Brain microvascular endothelial cell (primary cell): ENCODE results near the gene DHRS12.

Experiments used
- DNase-seq: peaks from one replicate; pipeline ENCODE4 v3.0.0-alpha.2; 2020
- H3K27ac ChIP-seq: fragments of 250-450 bp; sonication (Bioruptor Pico); 2 replicates; pipeline ENCODE4 v1.5.1; 2020; ENCODE audit warnings: mild to moderate bottlenecking, moderate library complexity
- H3K27me3 ChIP-seq: fragments of 250-450 bp; sonication (Bioruptor Pico); replicated peaks from 2 replicates; pipeline ENCODE4 v1.5.1; 2020; ENCODE audit warnings: mild to moderate bottlenecking
- H3K36me3 ChIP-seq: fragments of 250-450 bp; sonication (Bioruptor Pico); replicated peaks from 2 replicates; pipeline ENCODE4 v1.5.1; 2020; ENCODE audit warnings: mild to moderate bottlenecking
- H3K4me3 ChIP-seq: 2 replicates; pipeline ENCODE4 v1.5.1; 2011; ENCODE audit warnings: low read depth, mild to moderate bottlenecking, control low read depth, low read length, moderate library complexity
- CTCF ChIP-seq: IDR thresholded peaks from 2 replicates; pipeline ENCODE4 v1.5.1; 2011; ENCODE audit warnings: low read depth, mild to moderate bottlenecking, moderate library complexity, low read length, control low read depth, inconsistent platforms; ENCODE audit errors: missing control alignments
- in situ Hi-C: cut with HindIII; loops from 2 replicates; pipeline ENCODE4 v1.10.0; 2017; ENCODE audit warnings: low sequenced_read_pairs, low pct_ligation_motif_present

DHRS12 gene

GRCh38 chr13:51771418-51772104 lies 32.4 kb downstream of the DHRS12 start:
- TF ChIP-seq CTCF = no peak
- H3K4me3 ChIP-seq = no peak overlapping the region
- in situ Hi-C loops = no loop called here
- no peak for DNase-seq
- H3K36me3 ChIP-seq = peaks cover 4% of the 10 kb centered on the region
- no peak overlapping the region for H3K27ac ChIP-seq
- no peaks in the 10 kb centered on the region for H3K27me3 ChIP-seq

- TF ChIP-seq CTCF = no peak
- no peak overlapping the region for H3K4me3 ChIP-seq
- peaks cover 4% of the 10 kb centered on the region for H3K36me3 ChIP-seq
- no peak overlapping the region for H3K27ac ChIP-seq
- H3K27me3 ChIP-seq = no peaks in the 10 kb centered on the region
- DNase-seq = no peak
- in situ Hi-C loops = no loop called here
Measured at GRCh38 chr13:51770681-51771417, 33.1 kb downstream of the DHRS12 start.

GRCh38 chr13:51770160-51770559 lies 33.8 kb downstream of the DHRS12 start:
- H3K36me3 ChIP-seq = peaks cover 4% of the 10 kb centered on the region
- DNase-seq = no peak
- TF ChIP-seq CTCF = no peak
- H3K27ac ChIP-seq = no peak overlapping the region
- H3K4me3 ChIP-seq = no peak overlapping the region
- in situ Hi-C loops = no loop called here
- no peaks in the 10 kb centered on the region for H3K27me3 ChIP-seq

GRCh38 chr13:51769455-51770127 lies 34.4 kb downstream of the DHRS12 start:
- peaks cover 4% of the 10 kb centered on the region for H3K36me3 ChIP-seq
- DNase-seq = no peak
- no peak for TF ChIP-seq CTCF
- no peak overlapping the region for H3K27ac ChIP-seq
- H3K27me3 ChIP-seq = no peaks in the 10 kb centered on the region
- in situ Hi-C loops = no loop called here
- no peak overlapping the region for H3K4me3 ChIP-seq

GRCh38 chr13:51768976-51769375 lies 35.0 kb downstream of the DHRS12 start:
- in situ Hi-C loops = no loop called here
- H3K4me3 ChIP-seq = no peak overlapping the region
- DNase-seq = no peak

More at GRCh38 chr13:51768976-51769375, 35.0 kb downstream of the DHRS12 start:
- H3K27ac ChIP-seq = no peak overlapping the region
- H3K27me3 ChIP-seq = no peaks in the 10 kb centered on the region
- TF ChIP-seq CTCF = no peak
- peaks cover 4% of the 10 kb centered on the region for H3K36me3 ChIP-seq
